GM08714 (cell line): ENCODE measurements around the gene DCHS1.

Source experiments
- H3K4me3 ChIP-seq: fragments of 200-500 bp; sonication (Bioruptor generic); 2 replicates; pipeline ENCODE4 v1.5.1; 2014; ENCODE audit warnings: mild to moderate bottlenecking, low read length, inconsistent platforms
- ZNF274 ChIP-seq: IDR thresholded peaks from 2 replicates; pipeline ENCODE4 v1.6.1; 2012; ENCODE audit warnings: mild to moderate bottlenecking, low read depth, low read length

Gene DCHS1

DNA sequence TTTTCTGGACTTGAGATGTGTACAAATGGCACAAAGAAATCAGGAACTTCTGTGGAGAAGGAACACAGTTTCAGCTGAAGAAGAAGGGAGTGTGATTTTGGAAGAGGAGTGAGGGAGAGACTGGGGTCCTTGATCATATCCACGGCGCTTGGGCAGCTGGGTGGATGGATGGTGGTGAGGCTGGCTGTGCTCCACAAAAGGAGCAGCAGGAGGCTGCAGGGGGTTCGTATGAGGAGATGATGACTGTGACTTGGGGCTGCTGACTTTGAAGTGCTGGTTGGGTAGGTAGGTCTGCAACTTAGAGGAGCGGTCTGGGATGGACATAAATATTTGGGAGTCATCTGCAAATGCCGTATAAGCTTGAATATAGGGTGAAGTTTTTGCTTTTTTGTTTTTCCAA lies 1.3 kb upstream of the DCHS1 start:
- TF ChIP-seq ZNF274, result no peak
- no peak overlapping the region for H3K4me3 ChIP-seq

DNA sequence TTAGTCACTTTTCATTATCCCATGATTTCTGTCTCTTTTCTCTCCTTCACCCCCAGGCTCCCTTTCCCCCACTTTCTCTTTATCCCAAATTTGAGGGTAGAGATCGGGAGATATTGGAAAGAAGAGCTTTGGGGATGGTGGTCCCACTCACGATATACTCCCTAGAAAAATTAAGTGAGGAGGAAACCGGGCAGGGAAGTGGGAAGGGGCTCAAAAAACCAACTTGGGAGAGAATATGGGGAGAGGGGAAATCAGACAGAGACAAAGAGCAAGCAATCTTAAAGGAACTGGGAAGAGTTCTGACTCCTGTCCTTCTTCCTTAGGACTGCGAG lies 941 bp upstream of the DCHS1 start:
- TF ChIP-seq ZNF274, result no peak
- H3K4me3 ChIP-seq, result no peak overlapping the region

DNA sequence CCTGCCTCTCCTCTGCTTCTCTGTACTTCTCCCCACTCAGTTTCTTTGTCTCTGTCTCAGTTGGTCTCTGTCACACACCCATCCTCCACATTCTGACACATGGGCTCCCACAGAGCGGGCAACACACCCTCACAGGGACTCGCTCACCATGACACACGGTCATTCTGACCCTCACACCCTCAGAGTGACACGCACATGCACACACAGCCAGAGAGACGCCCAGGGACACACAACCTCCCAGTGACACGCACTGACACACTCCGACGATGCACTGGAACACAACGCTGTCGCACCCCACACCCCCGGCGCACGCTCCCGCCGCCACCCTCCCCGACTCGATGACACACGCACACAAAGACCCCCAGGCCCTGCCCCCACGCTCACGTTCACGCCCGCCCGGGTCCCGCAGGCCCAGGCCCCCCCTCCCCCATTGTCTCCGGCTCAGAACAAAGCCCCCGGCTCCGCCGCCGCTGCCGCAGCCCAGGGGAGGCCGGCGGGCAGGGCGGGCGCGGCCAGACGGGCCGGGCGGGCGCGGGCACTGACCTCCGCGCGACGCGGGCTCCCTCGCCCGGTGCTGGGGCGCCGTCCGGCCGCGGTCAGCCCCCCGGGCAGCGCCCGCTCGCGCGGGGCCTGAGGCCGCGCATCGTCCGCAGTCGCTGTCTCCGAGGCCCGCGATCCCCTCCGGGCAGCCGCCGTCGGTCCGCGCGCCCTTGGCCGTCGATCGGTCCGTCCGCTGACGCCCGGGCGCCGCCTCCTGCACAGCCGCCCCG lies 404 bp downstream of the DCHS1 start:
- no peak for TF ChIP-seq ZNF274
- no peak overlapping the region for H3K4me3 ChIP-seq

DNA sequence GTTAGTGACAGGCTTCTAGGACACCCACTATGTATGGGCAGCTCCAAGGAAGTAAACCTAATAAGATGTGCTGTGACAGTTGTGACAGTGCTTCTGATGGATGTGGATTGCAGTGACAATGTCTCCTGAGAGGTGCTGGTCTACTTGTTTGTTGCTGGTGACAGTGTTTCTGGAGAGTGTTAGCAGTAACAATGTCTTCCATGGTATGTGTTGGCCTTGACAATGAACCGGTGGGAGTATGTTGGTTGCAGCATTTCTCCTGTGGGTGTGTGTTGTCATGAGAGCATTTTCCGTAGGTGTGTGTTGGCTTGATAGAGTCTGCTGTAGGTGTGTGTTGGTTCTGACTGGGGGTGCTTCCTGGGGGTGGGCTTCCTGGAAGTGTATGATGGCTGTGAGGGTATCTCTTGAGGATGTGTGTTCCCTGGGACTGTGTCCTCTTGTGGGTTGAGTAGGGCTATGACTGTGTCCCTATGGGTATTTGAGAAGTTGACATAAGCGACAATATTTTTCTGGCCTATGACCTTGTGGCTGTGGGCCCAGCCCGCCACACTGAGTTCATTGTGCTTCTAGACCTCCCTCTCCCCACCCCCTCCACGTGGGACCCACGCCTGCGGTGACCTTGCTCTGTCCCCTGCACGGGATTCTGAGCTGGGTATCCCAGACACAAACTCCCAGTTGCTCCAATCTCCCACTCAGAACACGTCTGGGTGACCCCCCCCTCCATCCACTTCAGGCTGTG lies 1.2 kb downstream of the DCHS1 start:
- H3K4me3 ChIP-seq, result no peak overlapping the region
- no peak for TF ChIP-seq ZNF274

DNA sequence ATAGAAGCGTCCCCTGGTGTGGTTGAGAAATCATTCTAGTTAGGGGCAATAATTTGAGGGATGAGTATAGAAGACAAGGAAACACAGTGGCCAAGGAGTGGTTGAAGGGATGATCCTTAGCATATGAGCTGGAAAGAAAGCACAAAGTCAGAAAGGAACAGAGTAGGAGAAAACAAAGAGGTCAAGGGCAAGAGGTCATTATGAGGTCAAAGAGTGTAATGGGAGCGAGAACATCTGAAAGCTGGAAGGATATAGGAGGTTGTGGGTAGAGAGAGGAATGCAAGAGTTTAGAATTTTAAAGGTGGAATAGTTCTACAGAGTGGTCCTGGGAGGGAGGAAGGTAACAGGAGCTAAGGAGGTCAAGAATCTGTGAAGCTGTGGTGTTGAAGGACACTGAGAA lies 2.0 kb downstream of the DCHS1 start:
- H3K4me3 ChIP-seq, result no peak overlapping the region
- TF ChIP-seq ZNF274, result no peak

DNA sequence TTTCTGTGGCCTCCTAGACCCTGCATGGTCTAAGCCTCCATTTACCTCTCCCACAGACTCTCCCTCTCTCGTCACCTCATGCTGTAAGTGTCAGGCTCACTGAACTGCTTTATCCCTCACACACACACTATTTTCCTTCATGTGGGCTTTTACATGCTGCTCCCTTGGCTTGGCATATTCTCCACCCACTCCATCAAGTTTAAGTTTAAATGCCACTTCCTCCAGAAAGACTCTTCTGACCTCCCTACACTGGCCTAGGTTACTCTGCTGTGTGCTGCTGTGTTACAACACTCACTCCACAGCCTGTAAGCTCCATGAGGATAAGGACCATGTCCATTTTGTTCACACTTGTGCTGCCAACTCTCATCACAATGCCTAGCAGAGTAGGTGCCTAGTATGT lies 2.5 kb downstream of the DCHS1 start:
- H3K4me3 ChIP-seq, result no peak overlapping the region
- no peak for TF ChIP-seq ZNF274

DNA sequence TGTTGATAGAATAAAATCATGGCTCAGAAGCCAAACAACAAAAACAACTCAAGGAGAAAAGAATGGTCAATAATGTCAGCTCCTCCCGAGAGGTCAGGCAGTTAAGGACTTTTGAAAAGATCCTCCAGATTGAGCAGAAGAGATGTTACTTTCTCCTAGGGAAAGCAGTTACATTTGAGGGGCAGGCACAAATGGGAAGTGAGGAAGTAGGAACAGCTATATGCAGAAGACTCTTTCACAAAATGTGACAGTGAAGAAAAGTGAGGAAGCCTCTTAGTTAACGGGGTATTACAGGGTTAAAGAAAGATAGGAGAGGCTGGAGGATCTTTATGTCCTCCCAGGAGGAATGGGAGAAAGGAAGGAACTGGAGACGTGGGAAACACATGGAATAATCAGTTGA lies 3.4 kb downstream of the DCHS1 start:
- H3K4me3 ChIP-seq, result no peak overlapping the region

DNA sequence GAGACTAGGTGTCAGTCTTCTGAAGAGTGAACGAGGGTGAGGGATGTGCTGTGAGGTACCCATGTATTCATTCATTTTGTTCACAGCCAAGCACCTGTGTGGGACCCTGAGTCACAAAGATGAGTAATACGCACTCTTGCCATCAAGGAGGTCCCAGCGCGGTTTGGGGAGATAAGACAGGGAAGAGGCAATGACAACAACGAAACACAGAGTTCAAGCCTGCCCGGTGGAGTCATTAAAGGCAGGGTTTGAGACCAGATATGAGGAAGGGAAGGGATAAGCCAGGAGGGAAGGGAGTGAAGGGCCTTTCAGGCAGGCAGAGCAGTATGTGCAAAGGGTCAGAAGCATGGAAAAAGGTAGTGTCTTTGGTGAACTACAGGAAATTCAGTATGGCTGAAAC lies 4.6 kb downstream of the DCHS1 start:
- no peak for TF ChIP-seq ZNF274
- no peak overlapping the region for H3K4me3 ChIP-seq

More for the DNA sequence above, 3.4 kb downstream of the DCHS1 start:
- TF ChIP-seq ZNF274, result no peak

DNA sequence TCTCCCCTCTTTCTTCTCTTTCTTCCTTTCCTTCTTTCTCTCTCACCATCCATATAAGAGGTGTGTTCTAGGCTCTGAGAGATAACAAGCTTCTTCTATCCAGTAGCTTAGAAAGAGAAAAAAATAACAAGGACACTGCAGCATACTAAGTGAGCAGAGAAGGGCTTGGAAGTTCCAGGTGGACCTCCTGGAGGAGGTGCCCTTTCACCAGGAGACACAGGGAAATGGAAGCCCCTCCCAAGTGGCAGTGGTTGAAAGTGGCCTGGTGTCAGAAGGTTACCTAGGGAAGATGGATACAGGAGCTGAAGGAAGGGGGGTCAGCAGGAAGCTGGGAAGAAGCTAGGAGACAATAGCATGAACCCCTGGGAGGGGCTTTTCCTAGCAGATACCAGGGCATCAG lies 5.5 kb downstream of the DCHS1 start:
- H3K4me3 ChIP-seq, result no peak overlapping the region
- no peak for TF ChIP-seq ZNF274

DNA sequence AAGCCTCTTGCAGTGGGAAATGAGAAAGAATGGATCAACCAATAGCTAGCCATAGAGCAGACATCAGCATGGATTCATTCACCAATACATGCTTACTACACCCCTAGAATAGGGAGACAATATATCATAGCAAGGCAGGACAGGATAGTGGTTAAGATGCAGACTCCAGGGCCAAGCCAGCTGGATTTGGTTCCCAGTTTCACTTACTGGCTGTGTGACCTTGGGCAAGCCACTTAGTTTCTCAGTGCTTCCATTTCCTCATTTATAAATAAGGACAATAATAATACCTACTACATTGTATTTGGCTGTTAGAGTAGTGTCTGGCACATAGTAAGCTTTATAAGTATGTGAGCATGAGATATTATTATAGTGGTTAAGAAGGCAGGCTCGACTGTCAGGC lies 7.1 kb downstream of the DCHS1 start:
- no peak overlapping the region for H3K4me3 ChIP-seq
- no peak for TF ChIP-seq ZNF274

DNA sequence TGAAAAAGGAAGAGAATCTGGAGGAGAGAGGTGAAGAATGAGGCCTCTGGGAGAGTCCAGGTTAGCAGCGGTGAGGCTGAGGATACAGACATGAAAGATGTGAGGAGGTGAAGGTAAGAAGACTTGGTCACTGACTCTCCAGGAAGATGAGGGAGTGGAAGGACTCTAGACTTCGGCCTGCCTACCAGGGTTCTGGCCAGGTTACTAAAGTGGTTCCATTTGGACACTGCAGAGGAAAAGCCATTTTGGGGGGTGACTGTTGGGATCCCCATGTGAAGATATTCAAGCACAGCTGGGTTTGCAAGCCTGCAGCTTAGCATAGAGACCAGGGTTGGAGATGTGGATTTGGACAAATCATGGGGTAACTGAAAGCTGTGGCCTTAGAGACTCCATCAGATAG lies 7.8 kb downstream of the DCHS1 start:
- no peak for TF ChIP-seq ZNF274
- no peak overlapping the region for H3K4me3 ChIP-seq

DNA sequence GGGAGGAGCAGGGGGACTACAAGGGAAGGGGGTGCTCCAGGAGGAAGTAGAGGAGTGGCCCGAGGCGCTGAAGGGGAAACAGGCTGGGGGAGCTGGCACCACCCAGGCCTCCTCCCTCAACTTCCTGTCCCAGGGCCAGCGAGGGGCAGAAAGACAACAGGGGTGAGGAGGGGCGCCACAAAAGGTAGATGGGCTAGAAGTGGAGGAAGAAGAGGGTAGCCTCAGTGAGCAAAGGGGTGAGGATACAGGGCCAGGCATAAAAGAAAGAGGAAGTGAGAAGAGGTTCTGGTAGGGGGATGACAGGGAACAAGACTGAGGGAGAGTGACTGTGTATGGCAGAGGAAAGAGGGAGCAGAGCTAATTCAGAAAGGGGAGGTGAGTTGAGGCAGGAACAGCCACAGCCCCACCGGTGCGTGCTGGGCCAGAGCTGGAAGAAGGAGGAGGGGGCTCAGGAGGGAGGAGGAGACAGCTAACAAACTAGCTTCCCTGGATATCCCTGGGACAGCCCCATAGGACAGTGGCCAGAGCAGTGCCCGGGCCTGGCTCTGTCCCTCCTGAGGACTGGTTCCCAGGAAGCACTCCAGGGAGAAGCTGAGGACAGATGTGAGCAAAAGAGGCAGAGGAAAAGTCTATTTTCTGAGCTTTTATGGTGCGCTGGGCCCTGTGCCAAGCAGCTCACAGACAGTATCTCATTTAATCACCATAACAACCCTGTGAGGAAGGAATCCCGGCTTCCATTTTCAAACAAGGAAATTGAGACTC lies 8.5 kb downstream of the DCHS1 start:
- no peak overlapping the region; the same call in 1 of the 2 replicates for H3K4me3 ChIP-seq
- TF ChIP-seq ZNF274, result no peak

DNA sequence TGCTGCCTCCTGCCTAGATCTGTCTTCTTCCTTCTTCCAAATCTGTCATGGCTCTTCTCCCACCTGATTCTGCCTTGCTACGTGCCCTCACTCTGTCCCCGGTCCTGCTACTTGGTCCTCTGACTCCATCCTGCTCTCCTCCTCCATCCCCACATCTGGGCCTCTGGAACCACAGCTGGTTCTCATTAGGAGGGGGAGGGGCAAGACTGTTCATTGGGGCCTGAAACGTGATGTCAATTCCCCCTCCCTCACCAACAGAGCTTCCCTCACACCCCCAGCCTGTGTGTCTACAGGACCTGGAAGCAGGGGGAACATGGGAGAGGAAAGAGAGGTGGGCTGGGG lies 9.1 kb downstream of the DCHS1 start:
- H3K4me3 ChIP-seq, result no peak overlapping the region; the same call in 1 of the 2 replicates
- TF ChIP-seq ZNF274, result no peak

DNA sequence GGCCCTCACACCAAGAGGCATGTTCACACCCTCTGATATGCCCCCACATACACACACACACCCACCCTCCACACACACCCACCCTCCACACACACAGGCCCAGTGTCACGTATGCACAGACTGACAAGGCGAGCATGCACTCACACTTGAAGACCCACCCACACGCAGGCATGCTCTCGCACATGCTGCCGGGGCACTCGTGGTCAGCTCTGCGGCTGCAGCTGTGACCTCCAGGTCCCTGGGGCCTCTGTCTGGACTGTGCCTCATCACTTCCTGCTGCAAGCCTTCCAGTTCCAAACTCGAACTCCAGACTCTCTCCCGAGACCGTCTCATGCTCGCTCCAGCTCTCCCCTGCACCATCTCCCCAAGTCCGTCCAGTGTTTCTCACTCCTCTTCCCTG lies 9.5 kb downstream of the DCHS1 start:
- H3K4me3 ChIP-seq, result no peak overlapping the region; the same call in 1 of the 2 replicates
- no peak for TF ChIP-seq ZNF274

DNA sequence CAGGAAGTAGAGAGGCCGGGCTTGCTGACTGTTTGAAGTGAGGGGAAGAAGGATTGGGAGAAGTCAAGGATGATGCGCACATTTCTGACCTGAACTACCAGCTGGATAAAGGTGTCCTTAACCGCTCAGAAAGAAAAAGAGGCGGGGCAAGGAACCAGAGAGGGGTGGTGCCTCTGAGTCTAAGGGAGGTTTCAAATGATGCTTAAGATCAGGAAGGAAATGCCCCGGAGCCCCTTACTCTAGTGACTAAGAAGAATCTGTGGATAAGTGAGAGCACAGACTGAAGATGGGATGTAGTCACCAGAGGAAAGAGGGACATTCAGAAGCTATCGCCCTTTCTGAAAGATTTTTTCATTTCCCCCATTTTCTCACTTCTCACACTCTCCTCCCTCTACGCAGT lies 12.7 kb downstream of the DCHS1 start:
- H3K4me3 ChIP-seq, result no peak overlapping the region
- TF ChIP-seq ZNF274, result no peak
